GM19193 (cell line): ENCODE measurements around the gene CASP4.

Source experiments
- POLR2A ChIP-seq: IDR thresholded peaks from 4 replicates; pipeline ENCODE4 v1.6.1; 2011; ENCODE audit not compliant: insufficient read depth, insufficient read length; ENCODE audit errors: extremely low read depth

The CASP4 gene

DNA sequence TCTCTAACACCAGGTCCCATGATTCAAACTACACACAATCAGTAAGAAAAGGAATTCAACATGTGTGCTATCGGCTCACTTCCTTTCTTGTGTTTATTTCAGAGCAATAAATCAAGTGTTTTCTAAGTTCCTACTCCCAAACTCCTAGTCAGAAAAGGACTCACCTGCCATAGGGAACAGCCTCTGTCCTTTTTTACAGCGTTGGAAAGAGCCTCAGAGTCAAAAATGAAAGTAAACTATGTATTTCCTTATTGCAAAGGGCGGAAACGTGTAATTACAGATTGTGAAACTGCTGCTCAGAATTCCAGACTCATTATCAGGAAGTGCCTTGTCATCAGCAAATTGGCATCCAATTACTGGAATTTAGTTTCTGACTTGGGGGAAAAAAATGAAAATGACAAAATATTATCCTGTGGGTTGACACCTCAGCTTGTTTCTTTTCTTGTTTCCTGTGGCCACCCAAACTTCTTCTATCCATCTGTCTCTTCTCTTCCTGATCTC lies at the start of gene CASP4:
Gene CASP4, minus strand, starts transcription at position 220 of the 501 bp plus-strand sequence. Its CDS starts 49 bp downstream, at position 171.
- no peak for TF ChIP-seq POLR2A

- TF ChIP-seq POLR2A: no peak
Observed at GRCh38 chr11:105007463-105007862, 39.1 kb upstream of the CASP4 start.

DNA sequence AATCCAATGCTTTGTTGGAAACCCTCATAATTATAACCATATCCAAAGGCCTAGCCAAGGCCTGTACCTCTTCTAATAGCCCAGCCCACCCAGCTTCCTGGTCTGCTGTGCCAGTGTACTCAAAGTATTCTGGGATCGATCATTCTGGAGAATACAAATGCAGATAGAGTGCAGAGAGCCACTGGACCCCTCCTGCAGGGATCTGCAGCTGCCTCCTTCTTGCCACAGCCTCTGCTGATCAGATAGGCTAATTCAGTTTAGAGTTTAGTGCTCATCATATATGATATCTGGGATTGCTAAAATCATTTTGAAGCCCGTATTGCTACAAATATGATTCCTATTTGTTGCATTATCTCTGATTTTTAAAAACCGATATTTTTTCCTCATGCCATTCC lies 37.1 kb upstream of the CASP4 start:
- TF ChIP-seq POLR2A: no peak

DNA sequence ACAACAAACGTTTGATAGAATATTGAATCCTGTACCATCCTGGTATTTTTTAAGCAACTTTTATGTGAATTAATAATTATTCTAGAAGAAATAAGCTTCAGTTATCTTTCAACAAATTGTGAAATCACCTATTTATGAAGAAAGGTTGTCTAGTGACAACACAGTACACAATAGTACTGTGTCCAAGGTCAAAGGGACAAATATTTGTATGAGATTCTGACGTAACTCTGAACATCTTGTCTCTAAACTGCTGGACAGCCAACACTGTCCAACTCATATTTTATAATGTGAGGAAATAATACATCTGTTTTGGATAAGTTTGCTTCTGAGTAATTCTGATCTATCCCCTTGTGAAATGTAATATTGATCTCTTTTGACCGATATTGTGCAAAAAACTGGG lies 35.6 kb upstream of the CASP4 start:
- TF ChIP-seq POLR2A: no peak

DNA sequence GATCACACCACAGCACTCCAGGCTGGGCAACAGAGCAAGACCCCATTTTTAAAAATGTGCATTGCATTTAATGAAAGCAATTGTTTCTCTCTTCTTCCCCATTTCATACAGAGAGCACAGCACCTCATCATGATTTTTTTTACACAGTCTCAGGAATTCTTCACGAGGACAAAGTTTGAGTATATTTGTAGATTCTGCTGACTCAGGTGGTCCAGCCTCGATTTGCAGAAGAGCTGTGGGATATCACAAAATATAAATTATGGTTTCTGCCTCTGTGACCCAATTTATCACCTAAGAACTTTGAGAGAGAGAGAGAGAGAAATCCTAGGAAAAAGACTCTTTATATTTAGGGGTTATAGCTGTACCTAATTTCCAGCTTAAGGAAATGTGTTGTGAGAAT lies 34.8 kb upstream of the CASP4 start:
- no peak for TF ChIP-seq POLR2A

GRCh38 chr11:105000797-105001196 lies 32.4 kb upstream of the CASP4 start:
- no peak for TF ChIP-seq POLR2A

DNA sequence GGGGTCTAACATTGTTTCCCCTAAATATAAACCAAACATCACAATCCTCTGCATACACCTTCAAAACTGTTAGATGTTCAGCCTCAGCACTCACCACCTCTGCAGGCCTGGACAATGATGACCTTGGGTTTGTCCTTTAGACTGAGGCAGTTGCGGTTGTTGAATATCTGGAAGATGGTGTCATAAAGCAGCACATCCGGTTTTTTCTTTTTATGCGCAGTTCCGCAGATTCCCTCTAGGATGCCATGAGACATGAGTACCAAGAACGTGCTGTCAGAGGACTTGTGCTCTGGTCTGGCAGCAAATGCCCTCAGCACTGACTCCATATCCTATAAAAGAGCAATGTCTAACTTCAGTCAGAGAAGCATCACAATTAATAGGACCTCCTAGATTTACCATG lies 31.8 kb upstream of the CASP4 start:
- no peak for TF ChIP-seq POLR2A

DNA sequence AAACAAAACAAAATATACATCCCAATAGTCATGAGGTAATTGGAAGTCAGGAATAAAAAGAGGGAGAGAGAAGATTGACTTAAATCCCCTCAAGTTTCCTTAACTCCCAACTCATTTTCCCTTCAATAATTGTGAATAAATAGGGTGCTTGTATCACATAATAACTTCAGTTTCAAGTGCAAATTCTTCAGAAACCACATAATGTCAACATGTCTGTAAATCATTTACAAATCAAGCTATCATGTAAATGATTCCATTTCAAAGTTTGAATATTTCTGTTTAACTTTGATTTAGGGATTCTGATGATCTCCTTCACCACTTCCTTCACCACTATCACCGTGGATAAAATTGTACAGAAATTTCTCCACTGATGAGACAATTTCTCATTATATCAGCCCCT lies 31.3 kb upstream of the CASP4 start:
- no peak for TF ChIP-seq POLR2A

DNA sequence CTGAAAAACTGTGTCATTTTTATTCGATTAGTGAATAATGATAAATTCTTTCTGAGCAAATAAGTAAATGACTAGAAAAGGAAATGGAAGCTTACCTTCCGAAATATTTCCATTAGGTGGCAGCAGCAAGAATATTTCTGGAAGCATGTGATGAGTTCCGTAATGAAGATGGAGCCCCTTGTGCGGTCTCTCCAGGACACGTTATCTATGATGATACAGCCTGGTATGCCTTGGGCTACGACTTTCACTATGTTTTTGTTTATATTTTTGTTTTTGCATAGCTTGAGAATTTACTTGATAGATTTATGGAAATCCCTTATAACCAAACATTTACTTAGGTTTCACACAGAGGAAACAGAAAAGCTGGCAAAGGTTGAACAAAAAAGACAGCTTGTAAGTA lies 28.9 kb upstream of the CASP4 start:
- TF ChIP-seq POLR2A: no peak

GRCh38 chr11:104995001-104995408 lies 26.6 kb upstream of the CASP4 start:
- no peak for TF ChIP-seq POLR2A

- TF ChIP-seq POLR2A: no peak
Observed at GRCh38 chr11:104992781-104993180, 24.4 kb upstream of the CASP4 start.

GRCh38 chr11:104991994-104992393 lies 23.6 kb upstream of the CASP4 start:
- TF ChIP-seq POLR2A: no peak

GRCh38 chr11:104984808-104985207 lies 16.4 kb upstream of the CASP4 start:
- no peak for TF ChIP-seq POLR2A

DNA sequence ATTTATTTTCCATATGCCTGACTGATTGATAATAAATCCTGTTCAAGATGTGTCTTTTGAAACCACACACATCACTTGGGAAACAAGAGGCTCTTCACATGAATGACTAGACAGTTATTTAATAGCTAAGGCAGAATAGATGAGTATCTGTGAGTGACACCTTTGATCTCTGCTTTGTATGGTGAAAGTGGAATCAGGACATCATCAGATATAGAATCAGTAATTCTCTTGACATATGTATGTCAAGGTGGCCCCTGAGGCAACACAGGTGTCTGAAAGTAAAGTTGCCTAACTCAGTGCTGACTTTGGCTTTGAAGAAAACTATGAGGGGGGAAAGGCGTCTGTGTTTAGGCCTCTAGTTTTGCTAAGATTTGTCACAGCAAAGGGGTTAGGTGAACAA lies 11.5 kb upstream of the CASP4 start:
- no peak for TF ChIP-seq POLR2A

DNA sequence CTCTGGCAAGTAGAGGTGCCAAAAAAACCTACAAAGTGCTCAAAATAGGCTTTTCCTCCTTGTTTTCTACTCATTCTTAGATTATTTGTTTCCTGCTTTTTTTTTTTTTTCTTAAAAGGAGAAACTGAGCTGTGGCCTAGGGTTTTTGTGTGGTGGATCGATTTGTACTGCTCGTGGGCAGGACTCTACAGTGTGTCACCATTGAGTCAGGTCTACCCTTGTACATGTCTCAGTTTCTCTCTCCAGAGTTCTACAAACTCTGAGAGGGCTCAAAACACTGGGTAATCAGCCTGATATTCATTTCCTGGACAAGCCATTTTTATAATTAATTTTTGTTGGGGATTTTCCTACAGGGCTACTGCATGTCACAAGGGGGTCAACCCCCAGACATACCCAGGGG lies 5.2 kb upstream of the CASP4 start:
- no peak for TF ChIP-seq POLR2A

DNA sequence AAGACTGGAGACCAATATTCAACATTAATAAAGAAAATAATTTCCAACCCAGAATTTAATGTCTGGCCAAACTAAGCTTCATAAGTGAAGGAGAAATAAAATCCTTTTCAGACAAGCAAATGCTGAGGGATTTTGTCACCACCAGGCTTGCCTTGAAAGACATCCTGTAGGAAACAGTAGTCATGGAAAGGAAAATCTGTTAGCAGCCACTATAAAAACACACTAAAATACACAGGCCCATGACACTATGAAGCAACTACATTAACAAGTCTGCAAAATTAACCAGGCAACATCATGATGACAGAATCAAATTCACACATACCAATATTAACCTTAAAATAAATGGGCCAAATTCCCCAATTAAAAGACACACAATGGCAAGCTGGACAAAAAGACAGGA lies 2.4 kb upstream of the CASP4 start:
- no peak for TF ChIP-seq POLR2A
